GM12864 (cell line): ENCODE data around the gene SON.
"Not testable (repeated sequence)": the region's sequence is repeated elsewhere in the genome, so short reads cannot be mapped to it uniquely, and the experiment has no call there.

ENCODE experiments used
- DNase-seq: peaks from one replicate; pipeline ENCODE4 v3.0.0-alpha.2; 2011; ENCODE audit warnings: low read depth
- H3K4me3 ChIP-seq: 2 replicates; pipeline ENCODE4 v1.5.1; 2011; ENCODE audit warnings: mild to moderate bottlenecking, low read depth, low read length, control low read depth
- CTCF ChIP-seq: IDR thresholded peaks from 2 replicates; pipeline ENCODE4 v1.5.1; 2011; ENCODE audit warnings: low read depth, mild to moderate bottlenecking, moderate library complexity, low read length, control low read depth, inconsistent platforms; ENCODE audit errors: missing control alignments

Gene SON

GRCh38 chr21:33542640-33543504, at the start of gene SON:
Gene SON (plus strand): TSS chr21:33543038. CDS start chr21:33543093, 55 bp downstream.
- peak within 1 kb of the TSS; percentile 68 for H3K4me3 ChIP-seq
- DNase-seq, result peak; percentile 96
- no peak for TF ChIP-seq CTCF

GRCh38 chr21:33493756-33494155, 49.1 kb upstream of the SON start:
- no peak overlapping the region for H3K4me3 ChIP-seq
- TF ChIP-seq CTCF, result no peak
- no peak for DNase-seq

- TF ChIP-seq CTCF, result no peak
- no peak for DNase-seq
- no peak overlapping the region for H3K4me3 ChIP-seq
These were observed 47.1 kb upstream of the SON start for GRCh38 chr21:33495743-33496142.

GRCh38 chr21:33496345-33496744, 46.5 kb upstream of the SON start:
- no peak for DNase-seq
- no peak for TF ChIP-seq CTCF
- H3K4me3 ChIP-seq, result no peak overlapping the region

GRCh38 chr21:33505833-33506232, 37.0 kb upstream of the SON start:
- DNase-seq, result no peak
- H3K4me3 ChIP-seq, result no peak overlapping the region
- TF ChIP-seq CTCF, result no peak

GRCh38 chr21:33507003-33507402, 35.8 kb upstream of the SON start:
- DNase-seq, H3K4me3 ChIP-seq: not testable (repeated sequence)

GRCh38 chr21:33510826-33511225, 32.0 kb upstream of the SON start:
- no peak overlapping the region for H3K4me3 ChIP-seq
- DNase-seq, result no peak
- no peak for TF ChIP-seq CTCF
